Measurements from ENCODE around the gene POMT2. TPM values are rescaled to one million over a fixed set of nuclear protein-coding genes. Genes with fewer than 3 reads are reported as not detected.

POMT2 gene
- total RNA-seq, 2 donors from 2014 or later, result 8.4 to 101 TPM

DNA sequence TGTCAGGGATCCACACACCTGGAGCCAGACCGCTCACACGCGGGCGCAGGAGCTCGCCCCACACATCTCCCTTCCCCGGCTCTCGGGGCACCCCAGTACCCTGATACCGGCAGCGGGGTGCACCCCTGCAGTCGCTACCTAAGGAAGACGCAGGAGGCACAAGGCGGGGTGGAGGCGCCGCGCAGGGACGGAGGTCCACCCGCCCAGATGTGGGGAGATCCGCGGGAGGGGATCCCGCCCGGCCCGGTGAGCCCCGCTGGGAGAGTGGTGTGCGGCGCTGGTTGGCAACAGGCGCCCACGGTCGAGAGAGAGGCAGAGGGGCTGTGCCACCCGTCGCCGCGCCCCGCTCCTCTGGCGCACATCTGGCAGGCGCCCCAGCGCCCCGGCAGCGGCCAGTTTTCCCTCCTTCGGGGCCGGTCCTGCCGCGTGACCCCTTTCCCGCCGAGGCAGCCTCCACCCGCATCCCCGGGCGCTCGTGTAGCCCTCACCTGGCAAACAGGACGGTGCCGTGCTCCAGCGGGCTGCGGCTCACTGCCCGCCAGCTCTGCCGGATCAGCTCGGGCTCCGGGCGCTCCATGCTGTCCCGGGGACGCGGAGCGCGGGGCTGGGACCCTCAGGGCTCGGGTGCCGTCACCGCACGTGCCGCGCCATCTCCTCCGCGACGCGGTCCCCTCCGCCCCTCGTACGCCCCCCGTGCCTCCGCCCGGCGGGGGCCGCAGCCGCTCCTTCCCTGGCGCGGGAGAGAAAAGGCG, 50.1 kb downstream of the POMT2 start:
- no peak overlapping the region for H3K4me3 ChIP-seq

DNA sequence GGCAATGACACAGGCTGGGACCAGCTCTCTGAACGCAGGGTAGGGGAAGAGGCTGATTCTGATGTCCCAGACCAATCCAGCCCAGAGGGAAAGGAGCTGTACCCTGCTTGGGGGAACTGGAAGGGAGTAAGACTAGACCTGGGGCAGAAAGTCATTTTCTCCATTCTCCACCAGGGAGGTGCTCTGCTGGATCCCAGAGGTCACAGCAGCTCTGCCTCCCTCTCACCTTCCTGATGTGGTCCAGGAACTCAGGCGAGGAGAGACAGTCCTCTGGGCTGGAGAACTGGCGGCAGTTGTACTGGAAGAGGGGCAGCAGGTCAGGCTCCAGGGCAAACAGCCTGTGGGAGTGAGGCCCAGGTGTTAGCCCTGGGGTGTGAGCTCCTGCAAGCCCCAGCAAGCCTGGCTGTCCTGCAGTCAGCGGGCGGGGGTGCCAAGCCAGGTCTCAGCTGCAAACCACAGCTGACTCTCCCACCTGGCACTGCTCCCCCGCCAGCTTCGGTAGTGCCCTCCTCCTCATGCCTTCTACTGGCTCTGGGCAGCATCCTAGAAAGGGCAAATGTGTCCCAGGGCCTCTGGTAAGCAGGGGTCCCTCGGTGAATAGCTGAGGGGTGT, 51.6 kb downstream of the POMT2 start:
- WGBS, result 37% methylated on average over 8 of the region's 8 CpGs
- intact Hi-C loops (cut with DNase I), result no loop called here
- Histone ChIP-seq H3K27me3 (replicated peaks; ENCODE audit: insufficient read depth) (peaks cover 20% of the 10 kb centered on the region), H3K27ac (no peak overlapping the region), H3K4me1 (replicated peaks) (no peaks in the 10 kb centered on the region), H3K9me3 (no peaks in the 10 kb centered on the region), H3K36me3 (no peaks in the 10 kb centered on the region), H3K4me3 (no peak overlapping the region)
- no peak for DNase-seq (ENCODE audit: low spot score)
- TF ChIP-seq, protein P1, sequence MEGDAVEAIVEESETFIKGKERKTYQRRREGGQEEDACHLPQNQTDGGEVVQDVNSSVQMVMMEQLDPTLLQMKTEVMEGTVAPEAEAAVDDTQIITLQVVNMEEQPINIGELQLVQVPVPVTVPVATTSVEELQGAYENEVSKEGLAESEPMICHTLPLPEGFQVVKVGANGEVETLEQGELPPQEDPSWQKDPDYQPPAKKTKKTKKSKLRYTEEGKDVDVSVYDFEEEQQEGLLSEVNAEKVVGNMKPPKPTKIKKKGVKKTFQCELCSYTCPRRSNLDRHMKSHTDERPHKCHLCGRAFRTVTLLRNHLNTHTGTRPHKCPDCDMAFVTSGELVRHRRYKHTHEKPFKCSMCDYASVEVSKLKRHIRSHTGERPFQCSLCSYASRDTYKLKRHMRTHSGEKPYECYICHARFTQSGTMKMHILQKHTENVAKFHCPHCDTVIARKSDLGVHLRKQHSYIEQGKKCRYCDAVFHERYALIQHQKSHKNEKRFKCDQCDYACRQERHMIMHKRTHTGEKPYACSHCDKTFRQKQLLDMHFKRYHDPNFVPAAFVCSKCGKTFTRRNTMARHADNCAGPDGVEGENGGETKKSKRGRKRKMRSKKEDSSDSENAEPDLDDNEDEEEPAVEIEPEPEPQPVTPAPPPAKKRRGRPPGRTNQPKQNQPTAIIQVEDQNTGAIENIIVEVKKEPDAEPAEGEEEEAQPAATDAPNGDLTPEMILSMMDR (IDR thresholded peaks at IDR 0.05), result no peak
- TF ChIP-seq POLR2AphosphoS5 (IDR thresholded peaks at IDR 0.05), result no peak
- TF ChIP-seq POLR2A (IDR thresholded peaks at IDR 0.05), result no peak

More for the DNA sequence above, 50.1 kb downstream of the POMT2 start:
- TF ChIP-seq POLR2AphosphoS5 (IDR thresholded peaks at IDR 0.05), result no peak
- TF ChIP-seq POLR2A (IDR thresholded peaks at IDR 0.05), result no peak
- TF ChIP-seq, protein P1 (IDR thresholded peaks at IDR 0.05), result no peak
- DNase-seq (ENCODE audit: low spot score), result no peak
- Histone ChIP-seq H3K4me1 (replicated peaks) (no peaks in the 10 kb centered on the region), H3K9me3 (no peaks in the 10 kb centered on the region), H3K36me3 (no peaks in the 10 kb centered on the region), H3K27me3 (replicated peaks; ENCODE audit: insufficient read depth) (peaks cover 20% of the 10 kb centered on the region), H3K27ac (no peak overlapping the region)
- intact Hi-C loops (cut with DNase I), result no loop called here
- 3% methylated on average over 46 of the region's 84 CpGs for WGBS

DNA sequence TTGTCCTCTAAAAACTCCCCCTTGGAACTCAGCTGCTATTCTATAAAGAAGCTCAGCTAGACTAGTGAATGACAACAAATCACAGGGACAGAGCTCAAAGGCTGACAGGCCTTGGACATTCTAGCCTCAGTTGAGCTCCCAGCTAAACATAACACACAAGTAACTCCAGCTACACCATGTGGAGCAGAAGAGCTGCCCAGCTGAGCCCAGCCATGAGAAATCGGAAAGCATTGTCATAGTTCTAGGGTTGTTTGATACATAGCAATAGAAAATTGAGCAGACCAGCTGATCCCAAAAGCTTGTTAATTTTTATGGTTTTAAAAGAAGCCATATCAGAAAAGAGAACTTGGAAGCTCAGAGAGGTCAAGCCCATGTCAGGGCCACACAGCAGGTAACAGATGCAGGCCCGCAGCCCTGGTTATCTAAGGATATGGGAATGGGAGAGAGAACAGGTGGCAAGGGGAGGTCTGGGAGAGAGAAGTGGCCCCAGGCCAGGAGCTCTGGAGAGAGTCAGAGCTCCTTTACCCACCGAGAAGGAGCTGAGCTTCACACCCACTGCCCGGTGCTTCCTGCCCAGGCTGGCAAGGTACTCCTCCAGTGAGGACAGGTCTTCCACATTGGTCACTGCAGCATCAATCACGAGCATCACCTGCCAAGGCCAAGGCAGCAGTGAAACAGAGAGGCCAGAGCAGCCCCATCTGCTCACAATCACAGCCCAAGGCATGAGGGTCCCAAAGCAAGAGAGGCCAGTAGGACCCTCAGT, 52.6 kb downstream of the POMT2 start:
- WGBS, result 88% methylated on average over 5 of the region's 5 CpGs
- Histone ChIP-seq H3K36me3 (no peaks in the 10 kb centered on the region), H3K27me3 (replicated peaks; ENCODE audit: insufficient read depth) (peaks cover 20% of the 10 kb centered on the region), H3K27ac (no peak overlapping the region), H3K4me3 (no peak overlapping the region), H3K4me1 (replicated peaks) (no peaks in the 10 kb centered on the region), H3K9me3 (no peaks in the 10 kb centered on the region)
- TF ChIP-seq, protein P1 (IDR thresholded peaks at IDR 0.05), result no peak
- TF ChIP-seq POLR2AphosphoS5 (IDR thresholded peaks at IDR 0.05) (no peak), POLR2A (IDR thresholded peaks at IDR 0.05) (no peak)
- intact Hi-C loops (cut with DNase I), result no loop called here
- no peak for DNase-seq (ENCODE audit: low spot score)

DNA sequence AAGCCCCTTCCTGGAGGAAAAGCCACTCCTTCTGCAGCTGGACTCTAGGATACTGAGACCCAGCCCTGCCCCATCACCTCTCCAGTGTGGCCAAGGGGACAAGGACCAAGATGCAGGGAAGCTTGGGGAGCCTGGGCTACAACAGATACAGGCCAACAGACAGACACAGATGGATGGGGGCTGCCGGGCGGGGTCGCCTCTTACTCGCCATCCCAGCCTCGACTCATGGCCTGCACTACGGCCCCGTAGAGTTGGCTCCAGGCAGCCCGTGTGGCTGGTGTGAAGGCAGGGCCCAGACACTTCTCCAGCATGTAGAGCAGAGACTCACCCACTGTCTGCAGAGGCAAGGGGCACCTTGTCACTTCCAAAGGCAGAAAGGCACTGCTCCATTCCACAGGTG, 54.3 kb downstream of the POMT2 start:
- no peak for DNase-seq (ENCODE audit: low spot score)
- 95% methylated on average over 8 of the region's 8 CpGs for WGBS
- TF ChIP-seq, protein P1 (IDR thresholded peaks at IDR 0.05), result no peak
- no peak for TF ChIP-seq POLR2A (IDR thresholded peaks at IDR 0.05)
- TF ChIP-seq POLR2AphosphoS5 (IDR thresholded peaks at IDR 0.05), result no peak
- intact Hi-C loops (cut with DNase I), result no loop called here
- H3K36me3 ChIP-seq, result no peaks in the 10 kb centered on the region
- H3K4me3 ChIP-seq, result no peak overlapping the region
- H3K27ac ChIP-seq, result no peak overlapping the region
- H3K4me1 ChIP-seq (replicated peaks), result no peaks in the 10 kb centered on the region
- peaks cover 16% of the 10 kb centered on the region for H3K27me3 ChIP-seq (replicated peaks; ENCODE audit: insufficient read depth)
- no peaks in the 10 kb centered on the region for H3K9me3 ChIP-seq
